ENCODE data around the gene SMTN. TPM values are rescaled to one million over a fixed set of nuclear protein-coding genes. Genes with fewer than 3 reads are reported as not detected.

The SMTN gene
- total RNA-seq, 4 donors from 2014 or later = 171 to 341 (median 219) TPM

DNA sequence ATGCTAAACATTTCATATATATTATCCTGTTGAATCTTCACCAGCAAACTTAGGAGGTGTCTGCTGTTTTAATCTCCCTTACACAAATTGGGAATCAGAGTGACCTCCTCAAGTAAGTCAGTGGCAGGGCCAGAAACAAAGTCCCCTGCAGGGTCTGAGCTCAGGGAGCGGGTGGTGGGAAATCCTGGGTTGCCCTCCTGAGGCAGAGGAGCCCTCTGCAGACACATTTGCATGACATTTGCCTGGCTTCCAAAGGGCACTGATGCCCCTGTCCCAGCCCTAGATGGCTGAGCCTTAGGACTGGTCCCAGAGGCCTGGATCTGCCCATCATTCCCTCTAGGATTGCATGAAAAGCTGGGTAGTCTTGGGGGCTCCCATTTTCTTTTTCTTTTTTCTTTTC lies 39.5 kb downstream of the SMTN start:
- no peak for DNase-seq
- TF ChIP-seq, protein P1, sequence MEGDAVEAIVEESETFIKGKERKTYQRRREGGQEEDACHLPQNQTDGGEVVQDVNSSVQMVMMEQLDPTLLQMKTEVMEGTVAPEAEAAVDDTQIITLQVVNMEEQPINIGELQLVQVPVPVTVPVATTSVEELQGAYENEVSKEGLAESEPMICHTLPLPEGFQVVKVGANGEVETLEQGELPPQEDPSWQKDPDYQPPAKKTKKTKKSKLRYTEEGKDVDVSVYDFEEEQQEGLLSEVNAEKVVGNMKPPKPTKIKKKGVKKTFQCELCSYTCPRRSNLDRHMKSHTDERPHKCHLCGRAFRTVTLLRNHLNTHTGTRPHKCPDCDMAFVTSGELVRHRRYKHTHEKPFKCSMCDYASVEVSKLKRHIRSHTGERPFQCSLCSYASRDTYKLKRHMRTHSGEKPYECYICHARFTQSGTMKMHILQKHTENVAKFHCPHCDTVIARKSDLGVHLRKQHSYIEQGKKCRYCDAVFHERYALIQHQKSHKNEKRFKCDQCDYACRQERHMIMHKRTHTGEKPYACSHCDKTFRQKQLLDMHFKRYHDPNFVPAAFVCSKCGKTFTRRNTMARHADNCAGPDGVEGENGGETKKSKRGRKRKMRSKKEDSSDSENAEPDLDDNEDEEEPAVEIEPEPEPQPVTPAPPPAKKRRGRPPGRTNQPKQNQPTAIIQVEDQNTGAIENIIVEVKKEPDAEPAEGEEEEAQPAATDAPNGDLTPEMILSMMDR (IDR thresholded peaks at IDR 0.05) = no peak
- no peak for TF ChIP-seq EP300 (IDR thresholded peaks at IDR 0.05; ENCODE audit: low read depth)
- no peak for TF ChIP-seq POLR2A (IDR thresholded peaks at IDR 0.05)
- TF ChIP-seq POLR2AphosphoS5 (IDR thresholded peaks at IDR 0.05) = no peak
- Histone ChIP-seq H3K4me3 (no peak overlapping the region), H3K27ac (no peak overlapping the region), H3K4me1 (peaks cover 11 to 25% (median 16%) of the 10 kb centered on the region in 4 donors), H3K9me3 (no peaks in the 10 kb centered on the region), H3K36me3 (no peaks in the 10 kb centered on the region), H3K27me3 (no peaks in the 10 kb centered on the region)
- in situ Hi-C loops (cut with MboI; ENCODE audit: low pct_ligation_motif_present in 1 of 4, low pct_unique_long_range_greater_than_20kb in 1 of 4, low sequenced_read_pairs in 3 of 4) = no loop called here
- intact Hi-C loops (cut with DNase I; ENCODE audit: low total_unique reads) = no loop called here
- WGBS, 2 donors (ENCODE audit: low coverage in 1 of 2) = 91% methylated on average over 1 of the region's 1 CpG; no CpG with 5 or more reads in 1 of the 2 donors

DNA sequence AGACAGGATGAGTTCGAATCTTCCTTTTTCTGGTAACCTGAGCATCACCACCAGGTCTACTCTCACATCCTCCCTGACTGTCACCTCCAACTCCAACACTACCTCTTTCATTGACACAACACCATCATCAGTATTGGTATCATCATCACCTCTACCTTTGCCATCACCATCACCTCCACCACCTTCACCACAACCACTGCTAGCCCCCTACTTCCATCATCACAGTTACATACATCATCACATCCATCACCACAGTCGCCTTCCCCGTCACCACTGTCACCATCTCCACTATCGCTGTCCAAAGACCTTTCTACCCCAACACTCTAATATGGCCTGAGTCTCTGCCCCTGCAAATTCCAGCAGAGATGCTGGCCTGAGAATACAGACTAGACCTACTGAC lies 40.3 kb downstream of the SMTN start:
- no peak overlapping the region for H3K4me3 ChIP-seq
- H3K27ac ChIP-seq = peak overlapping the region in 3 of 4 donors; percentile 81 to 83 (median 81)
- WGBS, 2 donors (ENCODE audit: low coverage in 1 of 2) = 90 to 95% methylated on average over 2 to 4 of the region's 4 CpGs
- no peaks in the 10 kb centered on the region for H3K9me3 ChIP-seq
- H3K36me3 ChIP-seq = no peaks in the 10 kb centered on the region
- no peaks in the 10 kb centered on the region for H3K27me3 ChIP-seq
- no peak for DNase-seq
- peaks cover 11 to 25% (median 16%) of the 10 kb centered on the region in 4 donors for H3K4me1 ChIP-seq
- in situ Hi-C loops (cut with MboI; ENCODE audit: low pct_ligation_motif_present in 1 of 4, low pct_unique_long_range_greater_than_20kb in 1 of 4, low sequenced_read_pairs in 3 of 4) (no loop called here), intact Hi-C loops (cut with DNase I; ENCODE audit: low total_unique reads) (no loop called here)
- TF ChIP-seq POLR2A (IDR thresholded peaks at IDR 0.05) (no peak), EP300 (IDR thresholded peaks at IDR 0.05; ENCODE audit: low read depth) (no peak), POLR2AphosphoS5 (IDR thresholded peaks at IDR 0.05) (no peak)
- TF ChIP-seq, protein P1 (IDR thresholded peaks at IDR 0.05) = no peak

DNA sequence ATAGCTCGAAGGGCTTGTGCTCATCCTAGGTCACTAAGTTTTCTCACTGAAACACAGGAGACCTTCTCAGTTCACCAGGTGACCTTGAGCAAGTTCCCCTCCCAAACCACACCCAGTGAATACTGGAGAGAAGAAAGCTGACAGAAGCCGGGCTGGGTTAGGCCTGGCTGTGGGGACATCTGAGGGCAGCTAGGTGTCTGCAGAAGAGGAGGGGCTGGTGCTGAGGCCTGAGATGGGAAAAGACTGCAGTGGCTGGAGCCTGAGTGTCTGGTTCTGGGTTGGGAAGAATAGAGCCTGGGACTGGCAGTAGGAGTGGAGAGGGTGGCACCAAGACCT lies 41.0 kb downstream of the SMTN start:
- intact Hi-C loops (cut with DNase I; ENCODE audit: low total_unique reads) (no loop called here), in situ Hi-C loops (cut with MboI; ENCODE audit: low pct_ligation_motif_present in 1 of 4, low pct_unique_long_range_greater_than_20kb in 1 of 4, low sequenced_read_pairs in 3 of 4) (no loop called here)
- Histone ChIP-seq H3K9me3 (no peaks in the 10 kb centered on the region), H3K4me1 (peaks cover 11 to 25% (median 16%) of the 10 kb centered on the region in 4 donors), H3K27me3 (no peaks in the 10 kb centered on the region), H3K27ac (peak overlapping the region; percentile 81 to 83 (median 82)), H3K36me3 (no peaks in the 10 kb centered on the region), H3K4me3 (peak overlapping the region in 2 of 4 donors; percentile 43 to 53)
- DNase-seq = no peak
- WGBS, 2 donors (ENCODE audit: low coverage in 1 of 2) = 50 to 100% methylated on average over 1 to 2 of the region's 2 CpGs
- TF ChIP-seq POLR2AphosphoS5 (IDR thresholded peaks at IDR 0.05) (no peak), EP300 (IDR thresholded peaks at IDR 0.05; ENCODE audit: low read depth) (no peak), POLR2A (IDR thresholded peaks at IDR 0.05) (no peak)
- TF ChIP-seq, protein P1 (IDR thresholded peaks at IDR 0.05) = no peak

DNA sequence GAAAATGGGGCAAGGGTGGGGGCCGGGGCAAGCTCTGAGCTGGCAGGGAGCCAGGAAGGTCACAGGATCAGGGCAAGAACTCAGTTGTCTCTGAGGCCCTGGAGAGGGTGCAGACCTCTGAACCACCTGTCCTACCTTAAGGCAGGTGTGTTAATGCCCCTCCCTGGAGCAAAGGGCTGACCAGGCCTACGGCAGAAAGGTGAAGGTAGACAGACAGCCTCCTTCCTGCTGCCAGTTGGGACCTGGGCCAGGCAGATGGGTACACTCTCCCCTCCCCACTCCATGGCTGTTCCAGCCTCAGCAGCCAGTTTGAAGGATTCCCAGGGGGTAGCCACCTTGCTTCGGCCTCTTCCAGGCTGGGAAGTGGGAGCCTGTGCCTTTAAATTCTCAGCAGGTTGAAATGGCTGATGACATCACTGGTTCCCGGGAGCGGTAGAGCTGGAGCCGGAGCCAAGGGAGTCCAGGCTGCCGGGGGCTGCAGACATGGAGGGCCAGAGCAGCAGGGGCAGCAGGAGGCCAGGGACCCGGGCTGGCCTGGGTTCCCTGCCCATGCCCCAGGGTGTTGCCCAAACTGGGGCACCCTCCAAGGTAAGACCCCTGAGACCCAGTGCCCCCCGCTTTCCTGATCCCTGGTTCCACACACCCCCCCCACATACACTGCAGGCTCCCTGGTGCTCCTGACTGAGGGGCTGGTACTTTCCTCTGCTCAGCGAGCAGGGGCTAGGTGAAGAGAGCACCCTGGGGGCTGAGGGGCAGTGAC lies 41.6 kb downstream of the SMTN start, which contains the start of gene INPP5J:
Gene INPP5J, plus strand, starts transcription at position 435 of the 760 bp plus-strand sequence. Its CDS starts 49 bp downstream, at position 484.
- TF ChIP-seq POLR2AphosphoS5 (IDR thresholded peaks at IDR 0.05) (peak in 2 of 3 donors; percentile 74 to 80), EP300 (IDR thresholded peaks at IDR 0.05; ENCODE audit: low read depth) (no peak), POLR2A (IDR thresholded peaks at IDR 0.05) (peak; percentile 79)
- TF ChIP-seq, protein P1 (IDR thresholded peaks at IDR 0.05) = no peak
- Histone ChIP-seq H3K9me3 (no peaks in the 10 kb centered on the region), H3K27ac (peak within 1 kb of the TSS; percentile 81 to 83 (median 82)), H3K36me3 (no peaks in the 10 kb centered on the region), H3K27me3 (no peaks in the 10 kb centered on the region), H3K4me1 (peaks cover 11 to 25% (median 16%) of the 10 kb centered on the region in 4 donors), H3K4me3 (peak within 1 kb of the TSS; percentile 34 to 53 (median 39))
- 14 to 34% methylated on average over 1 to 10 of the region's 10 CpGs for WGBS, 2 donors (ENCODE audit: low coverage in 1 of 2)
- DNase-seq = peak; percentile 80
- in situ Hi-C loops (cut with MboI; ENCODE audit: low pct_ligation_motif_present in 1 of 4, low pct_unique_long_range_greater_than_20kb in 1 of 4, low sequenced_read_pairs in 3 of 4) = no loop called here
- intact Hi-C loops (cut with DNase I; ENCODE audit: low total_unique reads) = no loop called here
